CD4-positive, alpha-beta memory T cell (primary cell): Measurements from ENCODE around the gene DQX1. TPM values are rescaled to one million over a fixed set of nuclear protein-coding genes. Genes with fewer than 3 reads are reported as not detected.

Source experiments
- CTCF ChIA-PET: fragments of 350-600 bp; sonication (Branson Sonifier 250); formaldehyde crosslinking; loops from one replicate; lab custom pipeline; 2021; ENCODE audit warnings: inconsistent platforms; ENCODE audit not compliant: partially characterized antibody; lab: Charles Lee
- POLR2A ChIA-PET: fragments of 350-600 bp; sonication (Branson Sonifier 250); formaldehyde crosslinking; loops from one replicate; lab custom pipeline; 2021; ENCODE audit not compliant: partially characterized antibody; lab: Charles Lee
- DNase-seq, 5 donors: peaks; one replicate each; pipeline versions ENCODE4 v3.0.0 to v3.0.0-alpha.2; 2020 to 2022; ENCODE audit warnings: mixed read lengths in 1 of 5
- H3K27ac ChIP-seq: one replicate; pipeline ENCODE4 v1.7.0; 2013; ENCODE audit warnings: low read depth, low read length
- H3K27me3 ChIP-seq: 2 replicates; pipeline ENCODE4 v1.7.0; 2013; ENCODE audit warnings: mild to moderate bottlenecking, low read length, moderate library complexity; ENCODE audit not compliant: insufficient read depth
- H3K36me3 ChIP-seq: 2 replicates; pipeline ENCODE4 v1.7.0; 2013; ENCODE audit warnings: mild to moderate bottlenecking, low read length, moderate library complexity; ENCODE audit not compliant: insufficient read depth
- H3K4me1 ChIP-seq: 2 replicates; pipeline ENCODE4 v1.7.0; 2013; ENCODE audit warnings: mild to moderate bottlenecking, low read length, moderate library complexity; ENCODE audit not compliant: insufficient read depth
- H3K4me3 ChIP-seq, 2 donors: one replicate each; pipeline ENCODE4 v1.7.0; 2013; ENCODE audit warnings: low read length in 2 of 2, mild to moderate bottlenecking in 1 of 2
- H3K9me3 ChIP-seq, 2 donors: one replicate each; pipeline ENCODE4 v1.7.0; 2013; ENCODE audit warnings: low read length in 2 of 2, control low read depth in 1 of 2; ENCODE audit not compliant: control insufficient read depth in 1 of 2
- H3K27ac Mint-ChIP-seq, 7 donors: one replicate each; pipeline ENCODE4 v1.8.0; 2020 to 2021; ENCODE audit warnings: mixed read lengths in 7 of 7, mild to moderate bottlenecking in 6 of 7, inconsistent platforms in 3 of 7, moderate library complexity in 3 of 7
- H3K27me3 Mint-ChIP-seq, 2 donors: one replicate each; pipeline ENCODE4 v1.8.0; 2020 to 2021; ENCODE audit warnings: mixed read lengths in 2 of 2
- H3K36me3 Mint-ChIP-seq, 2 donors: one replicate each; pipeline ENCODE4 v1.8.0; 2020 to 2021; ENCODE audit warnings: mixed read lengths in 2 of 2, inconsistent platforms in 1 of 2, mild to moderate bottlenecking in 1 of 2
- H3K4me1 Mint-ChIP-seq, 4 donors: one replicate each; pipeline ENCODE4 v1.8.0; 2020 to 2021; ENCODE audit warnings: mixed read lengths in 4 of 4, mild to moderate bottlenecking in 1 of 4
- H3K4me3 Mint-ChIP-seq, 8 donors: one replicate each; pipeline ENCODE4 v1.8.0; 2020 to 2021; ENCODE audit warnings: mixed read lengths in 8 of 8, mild to moderate bottlenecking in 7 of 8, moderate library complexity in 6 of 8, inconsistent platforms in 3 of 8
- H3K9me3 Mint-ChIP-seq, 8 donors: one replicate each; pipeline ENCODE4 v1.8.0; 2020 to 2021; ENCODE audit warnings: mixed read lengths in 8 of 8, mild to moderate bottlenecking in 5 of 8, inconsistent platforms in 3 of 8, moderate library complexity in 1 of 8
- intact Hi-C: fragments of 100-400 bp; cut with micrococcal nuclease; formaldehyde crosslinking; loops from one replicate; pipeline ENCODE4 v1.15.1; 2023
- polyA plus RNA-seq, 2 donors: library from polyadenylated mRNA; unstranded; fragments of 300-500 nt; fragmentation: Illumina TruSeq; gene quantifications; one replicate each; pipeline ENCODE4 v1.2.3, GENCODE V29; 2021
- total RNA-seq, 2 experiments: library from RNA; stranded (reverse); gene quantifications; one replicate each; pipeline ENCODE4 v1.2.3, GENCODE V29; 2021

DQX1 gene
- total and polyA plus RNA-seq, 4 experiments from 2014 or later: 0.35 to 0.44 TPM; not detected in 2

DNA sequence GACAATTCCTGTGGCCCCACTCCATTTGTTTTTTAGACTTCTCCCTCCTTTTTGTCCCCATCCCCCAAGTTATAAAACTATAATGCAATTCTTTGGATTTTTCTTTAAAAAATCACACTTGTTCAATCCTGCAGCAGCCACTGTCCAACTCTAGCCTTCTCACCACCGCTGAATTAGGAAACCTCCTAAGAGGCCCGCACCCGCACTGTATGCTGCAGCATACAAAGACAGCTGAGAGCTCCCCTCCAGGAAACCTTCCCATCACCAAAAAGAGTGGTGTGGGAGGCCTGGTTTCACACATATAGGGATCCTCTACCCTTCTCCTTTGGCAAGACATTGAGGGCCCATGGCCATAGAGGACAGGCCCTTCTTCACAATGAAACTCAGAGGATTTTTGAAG, 21.4 kb downstream of the DQX1 start:
- Histone ChIP-seq H3K4me1 (peaks cover 41% of the 10 kb centered on the region), H3K9me3 (no peaks in the 10 kb centered on the region), H3K27ac (no peak overlapping the region), H3K36me3 (peaks cover 15% of the 10 kb centered on the region), H3K27me3 (peaks cover 35% of the 10 kb centered on the region), H3K4me3 (no peak overlapping the region)
- CTCF ChIA-PET: interaction anchor here (1.0 to 2.1 kb wide), 2 partner anchors 17 to 26 kb away, joined by 3 to 17 read pairs; partner anchors contain the start of genes AUP1 and HTRA2
- Mint-ChIP-seq H3K27me3 (peaks cover 16 to 63% of the 10 kb centered on the region in 2 donors), H3K27ac (peak overlapping the region in 1 of 7 donors; percentile 15), H3K36me3 (peaks cover 30 to 34% of the 10 kb centered on the region in 2 donors), H3K9me3 (peaks cover 0 to 4% (median 0%) of the 10 kb centered on the region in 8 donors), H3K4me3 (peak overlapping the region in 7 of 8 donors; percentile 2 to 78 (median 49)), H3K4me1 (peaks cover 18 to 84% (median 51%) of the 10 kb centered on the region in 4 donors)
- intact Hi-C loops: no loop called here
- DNase-seq: no peak
- POLR2A ChIA-PET: interaction anchor here (1.2 to 8.0 kb wide), 8 partner anchors 13 to 50 kb away, joined by 3 to 60 read pairs (median 12); partner anchors contain the start of genes AUP1, CCDC142, DQX1 and HTRA2

DNA sequence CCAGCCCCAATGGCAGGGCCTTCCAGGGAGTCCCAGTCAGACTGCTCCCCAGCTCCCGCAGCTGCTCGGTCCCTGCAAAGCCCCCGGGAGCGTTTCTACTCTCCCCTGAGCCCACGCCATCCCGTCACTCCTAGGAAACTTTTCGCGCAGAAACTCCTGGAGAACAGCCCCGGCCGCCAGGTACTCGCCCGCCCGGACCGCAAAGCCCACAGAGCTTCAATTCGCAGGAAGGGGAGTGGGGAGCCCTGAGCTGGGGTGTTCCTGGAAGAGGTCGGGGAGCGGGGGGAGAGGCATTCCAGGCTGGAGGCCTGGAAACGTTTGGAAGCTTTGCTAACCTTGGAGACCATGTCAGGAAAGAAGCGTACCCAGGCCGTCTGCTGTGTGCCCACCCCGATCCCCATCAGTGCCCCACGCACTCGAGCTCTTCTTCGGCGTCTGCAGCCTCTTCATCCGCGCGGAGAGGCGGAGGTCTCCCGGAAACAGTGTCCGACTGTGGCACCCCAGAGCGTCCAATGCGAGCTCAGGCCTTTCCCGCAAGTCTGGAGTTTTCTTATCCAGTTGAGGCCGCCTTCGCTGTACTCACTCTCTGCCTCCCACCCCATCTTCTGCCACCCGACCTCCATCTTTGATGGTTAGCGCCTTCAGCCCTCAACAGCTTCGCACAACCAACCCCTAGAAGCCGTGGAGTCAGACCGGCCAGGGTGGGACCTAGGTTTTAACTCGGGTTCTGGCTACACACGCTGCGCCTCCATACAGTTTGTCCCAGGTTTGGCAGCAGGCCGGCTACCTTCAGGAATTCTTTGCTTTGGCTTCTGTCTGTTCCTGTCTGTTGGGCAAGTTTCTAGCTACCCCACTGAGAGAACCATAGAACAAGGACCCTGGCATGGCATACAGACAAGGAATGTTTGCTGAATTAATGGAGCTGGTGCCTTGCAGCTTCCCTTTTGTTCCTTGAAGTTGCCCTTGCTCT, 22.2 kb downstream of the DQX1 start:
- H3K27me3 ChIP-seq: peaks cover 36% of the 10 kb centered on the region
- CTCF ChIA-PET: interaction anchor here (0.8 to 2.1 kb wide), 5 partner anchors 18 to 47 kb away, joined by 3 to 17 read pairs (median 4); partner anchors contain the start of genes AUP1, CCDC142, HTRA2 and TTC31
- Mint-ChIP-seq H3K4me1 (peaks cover 23 to 90% (median 56%) of the 10 kb centered on the region in 4 donors), H3K27me3 (peaks cover 20 to 68% of the 10 kb centered on the region in 2 donors), H3K27ac (peak overlapping the region in 2 of 7 donors; percentile 54 to 60), H3K9me3 (peaks cover 0 to 4% (median 0%) of the 10 kb centered on the region in 8 donors), H3K36me3 (peaks cover 30 to 34% of the 10 kb centered on the region in 2 donors), H3K4me3 (peak overlapping the region in 7 of 8 donors; percentile 55 to 79 (median 74))
- H3K4me3 ChIP-seq: peak overlapping the region in 1 of 2 donors; percentile 49
- no peak for DNase-seq
- no peak overlapping the region for H3K27ac ChIP-seq
- intact Hi-C loops: no loop called here
- H3K36me3 ChIP-seq: peaks cover 15% of the 10 kb centered on the region
- no peaks in the 10 kb centered on the region for H3K9me3 ChIP-seq
- peaks cover 49% of the 10 kb centered on the region for H3K4me1 ChIP-seq
- POLR2A ChIA-PET: interaction anchor here (1.1 to 8.0 kb wide), 10 partner anchors 10 to 49 kb away, joined by 3 to 60 read pairs (median 8); partner anchors contain the start of genes AUP1, CCDC142, DQX1 and HTRA2

DNA sequence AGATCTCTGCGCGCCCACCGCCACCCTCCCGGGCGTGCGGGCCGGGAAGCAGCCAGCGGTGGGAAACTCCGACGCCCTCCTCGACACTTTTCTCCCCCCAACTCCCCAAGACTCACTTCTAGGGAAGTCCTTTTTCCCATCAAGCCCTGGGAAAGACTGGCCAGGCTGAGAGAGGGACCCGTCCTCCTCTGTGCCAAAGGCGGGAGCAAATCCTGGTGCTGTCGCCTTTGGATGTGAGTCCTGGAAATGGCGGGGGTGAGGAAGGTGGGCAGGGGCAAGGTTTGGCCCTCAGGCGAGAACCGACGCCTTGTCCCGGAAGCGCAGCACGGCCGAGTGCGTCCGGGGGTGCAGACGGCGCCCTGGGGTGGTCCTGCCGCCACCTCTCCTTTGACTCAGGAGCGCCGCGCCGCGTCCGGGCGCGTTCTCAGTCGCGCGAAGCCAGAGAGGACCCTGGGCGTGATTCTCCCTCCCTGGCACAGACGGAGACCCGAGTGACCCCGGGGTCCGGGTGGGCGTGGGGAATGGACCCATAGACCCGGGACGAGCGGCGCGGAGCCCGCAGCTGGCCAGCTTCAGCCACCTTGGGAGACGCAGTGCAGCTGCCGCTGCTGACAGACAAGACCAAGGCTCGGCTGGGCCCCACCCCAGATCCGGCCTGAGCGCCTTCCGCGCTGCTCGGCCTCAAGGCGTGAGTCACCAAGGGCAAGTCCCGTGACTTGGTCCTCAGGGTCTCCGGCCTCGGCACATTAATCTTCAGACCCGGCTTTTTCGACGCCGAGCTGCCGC, 23.1 kb downstream of the DQX1 start:
- H3K4me3 ChIP-seq: peak overlapping the region in 1 of 2 donors; percentile 49
- no peak overlapping the region for H3K27ac ChIP-seq
- H3K27me3 ChIP-seq: peaks cover 36% of the 10 kb centered on the region
- intact Hi-C loops: no loop called here
- H3K9me3 ChIP-seq: no peaks in the 10 kb centered on the region
- H3K27me3 Mint-ChIP-seq: peaks cover 24 to 74% of the 10 kb centered on the region in 2 donors
- peak overlapping the region in 2 of 7 donors; percentile 54 to 60 for H3K27ac Mint-ChIP-seq
- H3K36me3 Mint-ChIP-seq: peaks cover 30 to 33% of the 10 kb centered on the region in 2 donors
- CTCF ChIA-PET: interaction anchor here (0.8 to 2.1 kb wide), 4 partner anchors 20 to 46 kb away, joined by 3 to 17 read pairs (median 5); partner anchors contain the start of genes AUP1, CCDC142, HTRA2 and TTC31
- H3K9me3 Mint-ChIP-seq: peaks cover 0 to 4% (median 0%) of the 10 kb centered on the region in 8 donors
- POLR2A ChIA-PET: interaction anchor here (1.1 to 8.0 kb wide), 7 partner anchors 9 to 45 kb away, joined by 3 to 60 read pairs (median 14); partner anchors contain the start of genes AUP1, CCDC142, HTRA2 and MRPL53
- H3K4me1 ChIP-seq: peaks cover 51% of the 10 kb centered on the region
- H3K4me1 Mint-ChIP-seq: peaks cover 20 to 90% (median 55%) of the 10 kb centered on the region in 4 donors
- H3K4me3 Mint-ChIP-seq: peak overlapping the region; percentile 55 to 79 (median 74)
- DNase-seq: peak in 1 of 5 donors; percentile 35
- H3K36me3 ChIP-seq: peaks cover 15% of the 10 kb centered on the region

DNA sequence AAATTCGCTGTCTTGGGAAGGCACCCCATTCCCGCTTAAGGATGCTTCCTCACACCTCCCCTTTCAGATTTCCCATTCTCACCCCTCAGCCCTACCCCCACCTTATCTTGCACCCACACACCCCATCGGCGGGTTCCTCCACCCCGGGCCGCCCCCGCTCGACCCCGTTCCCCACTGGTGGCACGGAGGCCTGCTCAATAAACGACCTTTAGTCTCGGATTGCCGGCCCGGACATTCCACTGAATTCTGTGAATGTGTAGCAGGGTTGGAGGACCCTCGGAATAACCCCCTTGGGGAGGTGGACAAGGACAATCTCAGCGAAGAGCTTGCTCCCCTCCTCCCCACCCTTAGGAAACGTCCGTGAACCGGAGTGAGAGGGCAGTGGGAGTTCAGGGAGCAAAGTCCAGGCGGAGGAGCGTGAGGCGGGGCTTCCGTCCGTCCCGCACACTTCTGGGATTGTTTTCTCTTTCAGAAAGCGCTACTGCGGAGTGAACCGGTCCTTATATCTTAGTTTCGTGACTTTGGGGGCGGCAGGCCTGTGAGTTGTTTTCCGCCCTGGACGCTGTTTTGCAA, 23.8 kb downstream of the DQX1 start:
- Histone ChIP-seq H3K27ac (no peak overlapping the region), H3K4me1 (peaks cover 53% of the 10 kb centered on the region), H3K36me3 (peaks cover 15% of the 10 kb centered on the region), H3K9me3 (no peaks in the 10 kb centered on the region), H3K27me3 (peaks cover 38% of the 10 kb centered on the region), H3K4me3 (no peak overlapping the region)
- Mint-ChIP-seq H3K36me3 (peaks cover 26% of the 10 kb centered on the region in 2 donors), H3K27ac (peak overlapping the region in 2 of 7 donors; percentile 59 to 65), H3K9me3 (peaks cover 0 to under 1% (median 0%) of the 10 kb centered on the region in 8 donors), H3K27me3 (peaks cover 24 to 68% of the 10 kb centered on the region in 2 donors), H3K4me1 (peaks cover 20 to 87% (median 55%) of the 10 kb centered on the region in 4 donors), H3K4me3 (peak overlapping the region; percentile 60 to 83 (median 74))
- POLR2A ChIA-PET: interaction anchor here (1.1 to 8.0 kb wide), 5 partner anchors 14 to 29 kb away, joined by 3 to 60 read pairs (median 26); partner anchors contain the start of genes AUP1, CCDC142, HTRA2 and MRPL53
- CTCF ChIA-PET: interaction anchor here (1.2 kb wide), 1 partner anchor 19 kb away, joined by 5 read pairs; the partner anchor contains the start of genes CCDC142 and TTC31
- DNase-seq: no peak
- intact Hi-C loops: no loop called here

DNA sequence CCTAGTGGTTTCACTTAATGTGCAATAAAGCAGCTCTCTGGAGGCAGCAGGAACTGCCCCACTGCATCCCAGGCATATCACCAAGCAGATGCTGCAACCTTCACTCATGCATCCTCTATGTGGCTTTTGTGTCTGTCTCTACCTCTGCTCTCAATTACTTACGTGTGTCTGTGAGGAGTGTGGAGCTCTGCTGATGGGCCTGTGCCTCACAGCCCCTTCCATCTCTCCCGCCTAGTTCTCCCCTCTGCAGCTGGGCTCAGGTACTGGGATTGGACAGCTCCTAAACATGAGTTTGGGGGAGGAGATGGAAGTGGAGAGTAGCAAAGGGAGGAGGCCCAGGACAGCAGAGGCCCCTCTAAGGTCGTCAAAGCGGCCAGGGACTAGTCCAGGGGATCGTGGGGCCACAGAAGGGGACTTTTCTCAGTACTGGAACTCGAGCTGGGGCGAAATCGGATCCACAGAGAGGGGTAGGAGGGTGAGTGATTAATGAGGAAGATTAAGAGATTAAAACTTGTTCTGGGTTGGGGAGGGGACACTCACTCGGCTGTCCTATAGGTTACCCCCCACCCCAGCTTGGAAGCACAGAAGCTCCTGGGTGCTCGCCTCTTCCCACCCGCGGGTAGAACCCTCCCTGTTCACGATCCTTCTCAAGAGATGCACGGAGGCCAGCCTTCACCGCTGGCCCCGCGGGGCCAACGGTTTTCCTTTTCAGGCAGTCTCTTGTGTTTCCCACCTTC, 24.5 kb downstream of the DQX1 start:
- H3K27ac Mint-ChIP-seq: peak overlapping the region in 1 of 7 donors; percentile 59
- ChIA-PET CTCF (interaction anchor here (0.9 to 1.3 kb wide), 4 partner anchors 18 to 84 kb away, joined by 3 to 5 read pairs (median 4); partner anchors contain the start of genes CCDC142 and TTC31), POLR2A (interaction anchor here (0.9 to 8.0 kb wide), 6 partner anchors 12 to 28 kb away, joined by 3 to 28 read pairs (median 8); partner anchors contain the start of genes AUP1, CCDC142, HTRA2 and MRPL53)
- no peaks in the 10 kb centered on the region for H3K9me3 ChIP-seq
- H3K27ac ChIP-seq: no peak overlapping the region
- no peak overlapping the region for H3K4me3 ChIP-seq
- peaks cover 41% of the 10 kb centered on the region for H3K27me3 ChIP-seq
- H3K36me3 ChIP-seq: peaks cover 15% of the 10 kb centered on the region
- peaks cover 19 to 20% of the 10 kb centered on the region in 2 donors for H3K36me3 Mint-ChIP-seq
- DNase-seq: no peak
- H3K4me1 ChIP-seq: peaks cover 48% of the 10 kb centered on the region
- H3K27me3 Mint-ChIP-seq: peaks cover 24 to 62% of the 10 kb centered on the region in 2 donors
- peak overlapping the region in 6 of 8 donors; percentile 56 to 83 (median 61) for H3K4me3 Mint-ChIP-seq
- intact Hi-C loops: no loop called here
- H3K4me1 Mint-ChIP-seq: peaks cover 15 to 80% (median 49%) of the 10 kb centered on the region in 4 donors
- H3K9me3 Mint-ChIP-seq: no peaks in the 10 kb centered on the region
